HepG2 (cell line): ENCODE measurements around the gene TMEM214. TPM values are rescaled to one million over a fixed set of nuclear protein-coding genes. Genes with fewer than 3 reads are reported as not detected.

Source experiments
- BRCA1 ChIP-seq: sonication (generic); formaldehyde crosslinking; IDR thresholded peaks from 2 replicates; pipeline ENCODE4 v1.4.0; 2020; ENCODE audit warnings: missing genetic modification reagents
- DMAP1 ChIP-seq: IDR thresholded peaks from 2 replicates; pipeline ENCODE4 v1.6.1; 2016
- KDM2A ChIP-seq: sonication (generic); formaldehyde crosslinking; IDR thresholded peaks from 2 replicates; pipeline ENCODE4 v1.4.0; 2020; ENCODE audit warnings: low read depth, missing genetic modification reagents, borderline replicate concordance
- MAFF ChIP-seq: IDR thresholded peaks from 2 replicates; pipeline ENCODE4 v1.6.1; 2011; ENCODE audit warnings: low read depth, low read length, improper control_type of control experiment
- MAZ ChIP-seq, 2 experiments: sonication (generic) in 1 of 2; formaldehyde crosslinking in 1 of 2; IDR thresholded peaks; 2 replicates each; pipeline versions ENCODE4 v1.5.0 to v1.6.1; 2012 to 2020; ENCODE audit warnings: low read depth in 2 of 2, mild to moderate bottlenecking in 2 of 2, borderline replicate concordance in 1 of 2, improper control_type of control experiment in 1 of 2, low read length in 1 of 2, missing genetic modification reagents in 1 of 2, moderate library complexity in 1 of 2
- NFIC ChIP-seq: IDR thresholded peaks from 2 replicates; pipeline ENCODE4 v1.6.1; 2012; ENCODE audit warnings: mild to moderate bottlenecking, low read length, inconsistent platforms
- PHB2 ChIP-seq: fragments of 450-650 bp; IDR thresholded peaks from 2 replicates; pipeline ENCODE4 v1.6.1; 2018; ENCODE audit not compliant: partially characterized antibody
- RAD51 ChIP-seq: fragments of 450-650 bp; IDR thresholded peaks from 2 replicates; pipeline ENCODE4 v1.6.1; 2016; ENCODE audit warnings: borderline replicate concordance
- REXO4 ChIP-seq: sonication (generic); formaldehyde crosslinking; IDR thresholded peaks from 2 replicates; pipeline ENCODE4 v1.8.0; 2022; ENCODE audit warnings: missing genetic modification reagents, mild to moderate bottlenecking, borderline replicate concordance
- SOX5 ChIP-seq: IDR thresholded peaks from 2 replicates; pipeline ENCODE4 v1.6.1; 2016; ENCODE audit warnings: borderline replicate concordance
- SRF ChIP-seq: IDR thresholded peaks from 2 replicates; pipeline ENCODE4 v1.6.1; 2011; ENCODE audit warnings: mild to moderate bottlenecking, low read depth, low read length, moderate library complexity
- TBL1XR1 ChIP-seq: fragments of 150-350 bp; IDR thresholded peaks from 2 replicates; pipeline ENCODE4 v1.6.1; 2014; ENCODE audit warnings: borderline replicate concordance, low read length; ENCODE audit not compliant: partially characterized antibody
- TRIM24 ChIP-seq: sonication (generic); formaldehyde crosslinking; IDR thresholded peaks from 2 replicates; pipeline ENCODE4 v1.8.0; 2022; ENCODE audit warnings: mild to moderate bottlenecking, missing genetic modification reagents
- ZFP36 ChIP-seq: fragments of 150-350 bp; IDR thresholded peaks from 2 replicates; pipeline ENCODE4 v1.6.1; 2018; ENCODE audit warnings: borderline replicate concordance, low read length, low read depth; ENCODE audit not compliant: partially characterized antibody
- ZFX ChIP-seq: sonication (generic); formaldehyde crosslinking; IDR thresholded peaks from 2 replicates; pipeline ENCODE4 v1.4.0; 2020; ENCODE audit warnings: mild to moderate bottlenecking, low read depth, missing genetic modification reagents, moderate library complexity
- ZNF143 ChIP-seq: sonication (generic); formaldehyde crosslinking; IDR thresholded peaks from 2 replicates; pipeline ENCODE4 v1.4.0; 2020; ENCODE audit warnings: missing genetic modification reagents
- ZNF317 ChIP-seq: sonication (generic); formaldehyde crosslinking; IDR thresholded peaks from 2 replicates; pipeline ENCODE4 v1.5.0; 2020; ENCODE audit warnings: mild to moderate bottlenecking, missing genetic modification reagents
- ZNF34 ChIP-seq: sonication (generic); formaldehyde crosslinking; IDR thresholded peaks from 2 replicates; pipeline ENCODE4 v1.4.0; 2020; ENCODE audit warnings: mild to moderate bottlenecking, missing genetic modification reagents, borderline replicate concordance
- ZNF432 ChIP-seq: sonication (generic); formaldehyde crosslinking; IDR thresholded peaks from 2 replicates; pipeline ENCODE4 v1.5.0; 2020; ENCODE audit warnings: missing genetic modification reagents, mild to moderate bottlenecking, borderline replicate concordance
- ZNF451 ChIP-seq: sonication (generic); formaldehyde crosslinking; IDR thresholded peaks from 2 replicates; pipeline ENCODE4 v1.5.0; 2020; ENCODE audit warnings: mild to moderate bottlenecking, missing genetic modification reagents
- ZNF501 ChIP-seq: sonication (generic); formaldehyde crosslinking; IDR thresholded peaks from 2 replicates; pipeline ENCODE4 v1.5.1; 2020; ENCODE audit warnings: mild to moderate bottlenecking, moderate library complexity, missing genetic modification reagents
- ZNF510 ChIP-seq: sonication (generic); formaldehyde crosslinking; IDR thresholded peaks from 2 replicates; pipeline ENCODE4 v1.4.0; 2020; ENCODE audit warnings: low read depth, mild to moderate bottlenecking, missing genetic modification reagents
- ZNF550 ChIP-seq: sonication (generic); formaldehyde crosslinking; IDR thresholded peaks from 2 replicates; pipeline ENCODE4 v1.4.0; 2020; ENCODE audit warnings: mild to moderate bottlenecking, missing genetic modification reagents, borderline replicate concordance
- ZNF589 ChIP-seq: sonication (generic); formaldehyde crosslinking; conservative IDR thresholded peaks from 2 replicates; pipeline ENCODE4 v1.8.0; 2022; ENCODE audit warnings: mild to moderate bottlenecking, moderate library complexity, missing genetic modification reagents
- ZSCAN30 ChIP-seq: sonication (generic); formaldehyde crosslinking; IDR thresholded peaks from 2 replicates; pipeline ENCODE4 v1.5.0; 2020; ENCODE audit warnings: mild to moderate bottlenecking, missing genetic modification reagents
- polyA plus RNA-seq, 8 experiments: library from polyadenylated mRNA; depleted of rRNA in 3 of 8; stranded (reverse) in 7 of 8; unstranded in 1 of 8; fragments of >200 nt; fragmentation: Illumina TruSeq in 4 of 8; extraction: Trizol in 4 of 8; gene quantifications; 2 replicates each; pipeline versions ENCODE4 v1.2.1 to v1.2.3, GENCODE V29; 2011 to 2016; ENCODE audit warnings: low read depth in 4 of 8, missing spikeins in 1 of 8, mixed read lengths in 1 of 8; ENCODE audit not compliant: insufficient read depth in 1 of 8
- total RNA-seq, 5 experiments: library from RNA; depleted of rRNA; stranded (reverse); fragments of >200 nt; fragmentation: Illumina TruSeq; extraction: Trizol; gene quantifications; 2 replicates each; pipeline ENCODE4 v1.2.3, GENCODE V29; 2016; ENCODE audit warnings: low read depth in 1 of 5
- TF ChIP-seq, protein P1 (sequence below): sonication (generic); formaldehyde crosslinking; IDR thresholded peaks from 2 replicates; pipeline ENCODE4 v1.5.1; 2020; ENCODE audit warnings: missing genetic modification reagents, mild to moderate bottlenecking, borderline replicate concordance
- TF ChIP-seq, protein P2 (sequence below): fragments of 450-650 bp; IDR thresholded peaks from 2 replicates; pipeline ENCODE4 v1.6.1; 2017; ENCODE audit warnings: mild to moderate bottlenecking

TMEM214 gene
- total and polyA plus RNA-seq, 2 of the 13 experiments (the other 11 are each of a cell fraction or from before 2014, with no cell fraction given), result 58.3 to 132 TPM

DNA sequence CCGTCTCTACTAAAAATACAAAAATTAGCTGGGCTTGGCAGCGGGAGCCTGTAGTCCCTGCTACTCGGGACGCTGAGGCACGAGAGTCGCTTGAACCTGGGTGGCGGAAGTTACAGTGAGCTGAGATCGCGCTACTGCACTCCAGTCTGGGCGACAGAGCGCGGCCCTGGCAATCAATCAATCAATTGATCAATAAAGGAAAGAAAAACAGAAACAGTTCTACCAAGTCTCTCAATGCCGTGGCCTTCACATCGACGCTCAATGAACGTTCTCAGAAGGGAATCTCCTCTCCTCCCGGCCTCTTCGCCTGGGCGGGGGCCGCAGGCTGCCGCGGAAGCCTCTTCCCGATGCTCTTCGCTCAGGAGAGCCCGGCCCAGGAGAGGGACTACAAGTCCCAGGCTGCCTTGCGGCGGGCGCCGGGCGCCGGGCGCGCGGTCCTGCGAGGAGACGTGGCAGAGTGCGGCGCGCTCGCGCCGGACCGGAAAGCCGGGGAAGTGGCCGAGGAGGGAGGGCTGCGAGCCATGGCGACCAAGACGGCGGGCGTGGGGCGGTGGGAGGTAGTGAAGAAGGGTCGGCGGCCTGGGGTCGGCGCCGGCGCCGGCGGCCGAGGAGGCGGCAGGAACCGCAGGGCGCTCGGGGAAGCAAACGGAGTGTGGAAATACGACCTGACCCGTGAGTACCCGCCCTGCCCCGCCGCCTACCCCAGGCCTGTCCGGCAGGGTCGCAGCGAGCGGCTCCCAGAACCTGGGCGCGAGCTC is at the start of gene TMEM214 (continued):
- TF ChIP-seq TBL1XR1 (no peak), ZNF143 (CRISPR knock-in tag) (peak; percentile 95), SOX5 (CRISPR knock-in tag) (no peak; the same call in 1 of the 2 replicates), ZSCAN30 (CRISPR knock-in tag) (no peak), DMAP1 (peak; percentile 98), REXO4 (CRISPR knock-in tag) (no peak), TRIM24 (CRISPR knock-in tag) (no peak), ZFP36 (no peak), ZFX (CRISPR knock-in tag) (peak; percentile 93), RAD51 (no peak), ZNF589 (no peak), ZNF510 (CRISPR knock-in tag) (no peak; the same call in 1 of the 2 replicates), MAZ (IDR thresholded peaks at IDR 0.05; ENCODE audit: borderline replicate concordance, low read depth, low read length) (no peak), MAZ (CRISPR knock-in tag; IDR thresholded peaks at IDR 0.05; ENCODE audit: low read depth) (peak; percentile 82), KDM2A (CRISPR knock-in tag) (peak; percentile 91), PHB2 (no peak), SRF (no peak), ZNF432 (CRISPR knock-in tag) (no peak), ZNF550 (no peak), ZNF501 (CRISPR knock-in tag) (peak; percentile 86), ZNF317 (no peak), BRCA1 (CRISPR knock-in tag) (no peak), ZNF451 (0 out of 2 replicates have a peak, but pooled peaks have one; percentile 56), MAFF (no peak), NFIC (no peak), ZNF34 (CRISPR knock-in tag) (0 out of 2 replicates have a peak, but pooled peaks have one; percentile 89)
- TF ChIP-seq, protein P1, sequence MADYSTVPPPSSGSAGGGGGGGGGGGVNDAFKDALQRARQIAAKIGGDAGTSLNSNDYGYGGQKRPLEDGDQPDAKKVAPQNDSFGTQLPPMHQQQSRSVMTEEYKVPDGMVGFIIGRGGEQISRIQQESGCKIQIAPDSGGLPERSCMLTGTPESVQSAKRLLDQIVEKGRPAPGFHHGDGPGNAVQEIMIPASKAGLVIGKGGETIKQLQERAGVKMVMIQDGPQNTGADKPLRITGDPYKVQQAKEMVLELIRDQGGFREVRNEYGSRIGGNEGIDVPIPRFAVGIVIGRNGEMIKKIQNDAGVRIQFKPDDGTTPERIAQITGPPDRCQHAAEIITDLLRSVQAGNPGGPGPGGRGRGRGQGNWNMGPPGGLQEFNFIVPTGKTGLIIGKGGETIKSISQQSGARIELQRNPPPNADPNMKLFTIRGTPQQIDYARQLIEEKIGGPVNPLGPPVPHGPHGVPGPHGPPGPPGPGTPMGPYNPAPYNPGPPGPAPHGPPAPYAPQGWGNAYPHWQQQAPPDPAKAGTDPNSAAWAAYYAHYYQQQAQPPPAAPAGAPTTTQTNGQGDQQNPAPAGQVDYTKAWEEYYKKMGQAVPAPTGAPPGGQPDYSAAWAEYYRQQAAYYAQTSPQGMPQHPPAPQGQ (CRISPR knock-in tag), result no peak; the same call in 1 of the 2 replicates
- TF ChIP-seq, protein P2, sequence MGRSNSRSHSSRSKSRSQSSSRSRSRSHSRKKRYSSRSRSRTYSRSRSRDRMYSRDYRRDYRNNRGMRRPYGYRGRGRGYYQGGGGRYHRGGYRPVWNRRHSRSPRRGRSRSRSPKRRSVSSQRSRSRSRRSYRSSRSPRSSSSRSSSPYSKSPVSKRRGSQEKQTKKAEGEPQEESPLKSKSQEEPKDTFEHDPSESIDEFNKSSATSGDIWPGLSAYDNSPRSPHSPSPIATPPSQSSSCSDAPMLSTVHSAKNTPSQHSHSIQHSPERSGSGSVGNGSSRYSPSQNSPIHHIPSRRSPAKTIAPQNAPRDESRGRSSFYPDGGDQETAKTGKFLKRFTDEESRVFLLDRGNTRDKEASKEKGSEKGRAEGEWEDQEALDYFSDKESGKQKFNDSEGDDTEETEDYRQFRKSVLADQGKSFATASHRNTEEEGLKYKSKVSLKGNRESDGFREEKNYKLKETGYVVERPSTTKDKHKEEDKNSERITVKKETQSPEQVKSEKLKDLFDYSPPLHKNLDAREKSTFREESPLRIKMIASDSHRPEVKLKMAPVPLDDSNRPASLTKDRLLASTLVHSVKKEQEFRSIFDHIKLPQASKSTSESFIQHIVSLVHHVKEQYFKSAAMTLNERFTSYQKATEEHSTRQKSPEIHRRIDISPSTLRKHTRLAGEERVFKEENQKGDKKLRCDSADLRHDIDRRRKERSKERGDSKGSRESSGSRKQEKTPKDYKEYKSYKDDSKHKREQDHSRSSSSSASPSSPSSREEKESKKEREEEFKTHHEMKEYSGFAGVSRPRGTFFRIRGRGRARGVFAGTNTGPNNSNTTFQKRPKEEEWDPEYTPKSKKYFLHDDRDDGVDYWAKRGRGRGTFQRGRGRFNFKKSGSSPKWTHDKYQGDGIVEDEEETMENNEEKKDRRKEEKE, result no peak
